ENCODE data around the gene SKAP1. TPM values are rescaled to one million over a fixed set of nuclear protein-coding genes. Genes with fewer than 3 reads are reported as not detected.

SKAP1 gene
- total and polyA plus RNA-seq, 8 donors: 1.2 to 3.0 (median 1.8) TPM

DNA sequence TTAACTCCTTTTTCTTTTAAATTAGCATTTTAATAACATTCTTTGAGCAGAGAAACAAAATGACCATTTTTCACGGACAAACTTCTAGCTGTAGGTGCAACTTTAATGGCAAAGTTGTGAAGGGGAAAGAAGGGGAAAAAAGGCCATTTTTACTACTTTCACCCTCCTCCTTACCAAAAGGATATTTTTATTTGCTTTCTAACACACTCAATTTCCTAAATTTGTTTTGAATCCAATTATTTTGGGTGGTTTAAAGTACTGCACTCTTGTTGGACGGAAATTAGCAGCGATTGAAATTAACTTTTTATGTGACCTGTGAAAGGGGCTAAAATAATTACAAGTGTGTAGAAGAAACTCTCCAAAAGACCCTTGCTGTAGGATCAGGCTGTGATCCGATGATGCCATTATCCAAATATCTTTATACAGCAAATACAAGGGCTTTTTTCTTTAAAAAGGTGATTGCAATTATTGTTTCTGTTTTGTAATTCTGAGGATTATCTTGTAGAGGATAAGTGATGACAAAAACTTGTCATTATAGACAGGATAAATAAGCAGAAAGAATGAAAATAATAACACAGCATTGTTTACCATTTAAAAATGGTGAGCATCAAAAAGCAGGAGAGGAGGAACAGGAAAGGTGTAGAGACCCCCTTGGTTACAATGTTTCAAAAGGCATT, 280.1 kb downstream of the SKAP1 start:
- Histone ChIP-seq H3K4me3 (no peak overlapping the region), H3K27me3 (peaks cover 27 to 60% of the 10 kb centered on the region in 2 donors), H3K4me1 (peaks cover 0 to 3% of the 10 kb centered on the region in 2 donors), H3K9me3 (no peaks in the 10 kb centered on the region), H3K27ac (no peak overlapping the region), H3K36me3 (no peaks in the 10 kb centered on the region)
- intact Hi-C loops (cut with DNase I): no loop called here
- TF ChIP-seq CTCF (IDR thresholded peaks at IDR 0.05): no peak
- ATAC-seq (no peak), DNase-seq (no peak)

DNA sequence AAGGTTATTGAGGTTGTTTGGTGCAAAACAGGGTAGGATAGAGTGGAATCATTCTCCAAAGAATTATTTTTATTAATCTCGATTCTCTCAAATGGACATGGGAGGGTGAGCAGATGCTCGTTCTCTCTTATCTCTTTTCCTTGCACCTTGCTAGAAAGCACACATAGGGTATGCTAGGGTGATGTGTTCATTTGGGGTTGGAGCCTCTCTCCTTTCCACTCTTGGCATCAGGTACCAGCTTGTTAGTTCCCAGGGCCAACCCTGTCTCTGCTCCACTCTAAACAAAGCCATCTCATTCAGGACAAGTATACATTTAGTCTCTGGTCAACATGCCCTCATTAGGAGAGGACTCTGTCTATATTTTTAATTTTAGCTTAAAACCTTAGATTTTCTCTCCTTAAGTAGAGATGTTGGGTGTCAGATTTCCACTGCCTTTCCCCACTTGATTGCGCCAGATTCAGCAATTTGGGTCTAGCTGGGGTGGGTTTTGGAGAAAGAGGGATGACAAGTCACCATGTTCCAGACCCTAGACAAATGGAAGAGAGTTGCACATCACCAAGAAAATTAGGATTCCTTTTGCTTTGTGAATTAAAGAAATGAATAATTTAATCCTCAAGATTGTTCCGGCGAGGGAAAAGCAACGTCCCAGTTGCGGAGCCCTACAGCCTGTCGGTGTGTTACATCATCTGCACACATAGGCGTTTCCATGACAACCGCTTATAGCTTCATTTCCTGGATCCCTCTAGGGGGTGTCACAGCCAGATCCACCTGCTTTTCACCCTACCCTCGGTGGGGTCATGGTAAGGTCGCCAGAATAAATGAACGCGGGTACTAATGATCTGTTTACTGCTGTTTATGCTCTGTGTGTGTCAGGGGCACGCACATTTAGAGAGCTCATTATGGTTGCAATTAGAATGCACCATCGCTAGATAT, 280.9 kb downstream of the SKAP1 start:
- Histone ChIP-seq H3K4me3 (no peak overlapping the region), H3K27me3 (peaks cover 27 to 68% of the 10 kb centered on the region in 2 donors), H3K36me3 (no peaks in the 10 kb centered on the region), H3K4me1 (peaks cover 0 to 3% of the 10 kb centered on the region in 2 donors), H3K27ac (no peak overlapping the region), H3K9me3 (no peaks in the 10 kb centered on the region)
- ATAC-seq (no peak), DNase-seq (peak in 1 of 4 donors; percentile 24)
- intact Hi-C loops (cut with DNase I): no loop called here
- no peak for TF ChIP-seq CTCF (IDR thresholded peaks at IDR 0.05)

- intact Hi-C loops (cut with DNase I): no loop called here
- Histone ChIP-seq H3K9me3 (no peaks in the 10 kb centered on the region), H3K27me3 (peaks cover 27 to 75% of the 10 kb centered on the region in 2 donors), H3K4me1 (no peaks in the 10 kb centered on the region), H3K27ac (no peak overlapping the region), H3K4me3 (no peak overlapping the region), H3K36me3 (no peaks in the 10 kb centered on the region)
- DNase-seq (no peak), ATAC-seq (no peak)
- TF ChIP-seq CTCF (IDR thresholded peaks at IDR 0.05): no peak
Measured at GRCh38 chr17:48148029-48148770, 281.8 kb downstream of the SKAP1 start.

GRCh38 chr17:48144976-48145798, 284.8 kb downstream of the SKAP1 start:
- Histone ChIP-seq H3K27me3 (peaks cover 14 to 51% of the 10 kb centered on the region in 2 donors), H3K4me3 (no peak overlapping the region), H3K9me3 (no peaks in the 10 kb centered on the region), H3K4me1 (peaks cover 0 to 7% of the 10 kb centered on the region in 2 donors), H3K36me3 (no peaks in the 10 kb centered on the region), H3K27ac (no peak overlapping the region)
- intact Hi-C loops (cut with DNase I): no loop called here
- ATAC-seq (no peak), DNase-seq (no peak)
- TF ChIP-seq CTCF (IDR thresholded peaks at IDR 0.05): no peak
